GM18502 (cell line): ENCODE measurements around the gene ITGA11.

ENCODE experiments used
- ATAC-seq: cut with Tn5 transposase; IDR thresholded peaks from one replicate; pipeline ENCODE4 v1.9.1; 2021; ENCODE audit warnings: mild to moderate bottlenecking; ENCODE audit not compliant: unreplicated experiment, poor library complexity

Gene ITGA11

DNA sequence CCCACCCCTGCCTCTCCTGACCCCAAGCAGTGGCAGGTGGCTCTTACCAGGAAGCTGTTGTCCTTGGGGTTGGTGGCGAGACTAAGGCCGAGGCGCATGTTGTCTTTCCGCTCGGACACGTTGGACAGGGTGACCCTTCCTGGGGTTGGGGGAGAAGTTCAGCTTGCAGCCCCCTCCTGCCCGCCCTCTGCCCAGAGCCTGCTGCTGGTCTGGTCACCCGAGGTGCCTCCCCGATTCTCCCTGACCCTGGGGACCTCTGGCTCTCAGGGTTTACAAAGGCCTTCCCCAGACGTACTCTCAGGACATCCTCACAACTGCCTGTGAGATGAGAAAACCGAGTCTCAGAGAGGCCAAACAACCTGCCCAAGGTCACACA is 67.3 kb downstream of the ITGA11 start:
- no peak for ATAC-seq

DNA sequence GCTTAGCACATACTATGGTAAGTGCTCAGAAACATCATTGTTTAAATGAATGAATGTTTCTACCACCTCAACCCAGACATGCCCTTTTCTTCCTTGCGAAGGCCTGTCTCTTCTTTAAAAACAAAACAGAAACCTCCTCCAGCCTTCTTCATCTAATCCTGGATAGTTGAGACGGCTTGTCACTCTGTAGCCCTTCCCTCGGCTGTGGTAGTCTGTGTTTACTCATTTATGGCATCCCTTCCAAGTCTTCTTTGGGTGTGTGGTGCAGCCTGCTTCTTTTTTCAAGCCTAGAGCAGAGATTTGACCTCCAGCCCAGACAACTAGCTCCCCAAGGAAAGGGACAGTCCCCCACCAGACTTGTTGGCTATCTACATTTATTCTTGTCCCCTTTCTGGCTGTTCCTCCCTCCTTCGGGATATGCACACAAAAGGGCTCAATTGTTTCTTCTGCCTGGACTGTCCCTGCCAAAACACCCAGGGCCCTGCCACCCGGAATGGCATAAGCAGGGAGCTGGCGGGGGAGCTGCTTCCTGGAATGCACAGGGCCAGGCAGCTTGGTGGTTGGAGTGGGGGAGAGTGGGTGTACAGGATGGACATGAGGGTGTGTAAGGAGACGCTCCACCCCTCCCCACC is 67.8 kb downstream of the ITGA11 start:
- ATAC-seq, result no peak

DNA sequence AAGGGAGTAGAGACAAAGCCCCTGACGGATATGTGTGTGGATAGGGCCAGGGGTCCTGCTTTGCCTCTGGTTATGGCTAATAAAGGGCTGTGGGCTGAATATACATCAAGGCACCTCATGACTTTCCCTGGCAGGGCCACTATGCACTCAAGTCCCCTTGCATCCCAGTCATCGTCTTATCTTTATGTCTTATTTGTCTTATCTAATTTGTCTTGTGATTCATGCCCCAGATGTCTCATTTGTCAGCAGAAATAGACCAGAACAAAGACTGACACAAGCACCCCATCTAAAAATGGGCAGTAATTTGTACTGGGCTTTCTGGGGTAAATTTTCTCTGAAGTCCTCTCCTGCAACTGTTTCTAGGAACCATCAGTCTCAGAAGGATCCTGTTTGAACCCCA is 68.6 kb downstream of the ITGA11 start:
- no peak for ATAC-seq

DNA sequence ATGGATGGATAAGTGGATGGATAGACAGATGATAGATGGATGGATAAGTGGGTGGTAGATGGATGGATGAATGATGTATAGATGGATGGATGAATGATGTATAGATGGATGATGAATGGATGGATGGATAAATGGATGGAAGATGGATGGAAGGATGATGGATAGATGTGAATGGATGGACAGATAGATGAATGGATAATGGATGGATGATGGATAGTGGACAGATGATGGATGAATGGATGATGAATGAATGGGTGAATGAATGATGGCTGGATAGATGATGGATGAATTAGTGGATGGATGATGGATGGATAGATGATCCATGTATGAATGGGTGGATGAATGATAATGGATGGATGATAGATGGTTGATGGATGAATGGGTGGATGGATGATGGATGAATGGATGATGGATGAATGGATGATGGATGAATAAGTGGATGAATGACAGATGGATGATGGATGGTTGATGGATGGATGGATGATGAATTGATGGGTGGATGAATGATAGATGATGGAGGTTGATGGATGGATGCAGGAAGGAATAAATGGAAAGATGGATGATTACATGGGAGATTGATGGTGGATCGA is 69.3 kb downstream of the ITGA11 start:
- no peak for ATAC-seq

DNA sequence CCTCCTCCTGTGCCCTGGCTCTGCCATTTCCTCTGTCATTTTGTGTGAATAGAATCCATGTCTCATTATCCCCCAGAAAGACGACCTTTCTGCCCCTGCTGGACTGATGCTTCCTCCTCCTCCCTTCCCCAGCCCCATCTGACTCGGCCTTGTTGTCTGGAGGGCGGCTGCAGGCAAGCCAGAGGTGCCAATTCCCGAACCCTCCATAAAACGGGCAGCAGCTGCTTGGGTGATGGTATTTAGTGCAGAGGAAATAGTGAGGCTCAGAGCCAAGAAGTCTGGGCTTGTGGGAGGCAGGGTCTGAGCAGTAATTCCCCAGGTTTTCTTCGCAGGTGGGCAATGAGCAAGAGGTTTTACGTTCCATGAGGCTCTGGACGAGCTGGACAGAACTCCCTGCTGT is 71.2 kb downstream of the ITGA11 start:
- no peak for ATAC-seq

DNA sequence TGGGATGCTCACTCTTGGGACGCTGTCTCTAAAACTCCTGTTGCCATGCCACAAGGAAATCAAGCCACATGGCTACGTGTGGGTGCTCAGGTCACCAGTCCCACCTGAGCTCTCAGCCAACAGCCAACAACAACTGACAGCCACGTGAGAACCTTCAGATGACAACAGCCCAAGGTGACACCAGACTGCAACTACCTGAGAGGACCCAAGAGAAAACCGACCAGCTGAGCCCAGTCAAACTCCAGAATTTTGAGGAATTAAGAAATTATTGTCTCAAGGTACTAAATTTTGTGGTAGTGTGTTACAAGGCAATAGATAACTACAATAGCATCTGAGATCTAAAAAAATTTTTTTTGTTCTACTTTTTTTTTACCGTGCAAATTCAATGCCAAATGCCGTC is 75.2 kb downstream of the ITGA11 start:
- no peak for ATAC-seq

DNA sequence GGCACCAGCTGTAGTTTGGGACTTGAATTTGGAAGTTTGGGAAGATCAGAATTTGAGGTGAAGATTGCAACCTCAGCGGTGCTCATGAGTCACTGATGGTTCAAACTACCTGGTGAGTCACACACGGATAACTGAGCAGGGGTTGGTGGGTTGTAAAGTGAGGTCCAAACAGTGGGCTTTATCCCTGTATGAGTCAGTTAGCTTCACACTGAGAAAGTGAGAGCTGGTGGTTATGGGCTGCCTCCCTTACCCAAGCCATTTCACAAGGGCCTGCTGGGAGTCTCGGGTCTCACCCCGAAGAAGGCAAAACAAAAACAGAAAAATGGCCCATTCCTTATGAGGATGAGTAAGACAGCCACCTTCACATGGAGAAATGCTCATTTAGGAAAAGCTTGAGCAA is 77.0 kb downstream of the ITGA11 start:
- ATAC-seq, result no peak

DNA sequence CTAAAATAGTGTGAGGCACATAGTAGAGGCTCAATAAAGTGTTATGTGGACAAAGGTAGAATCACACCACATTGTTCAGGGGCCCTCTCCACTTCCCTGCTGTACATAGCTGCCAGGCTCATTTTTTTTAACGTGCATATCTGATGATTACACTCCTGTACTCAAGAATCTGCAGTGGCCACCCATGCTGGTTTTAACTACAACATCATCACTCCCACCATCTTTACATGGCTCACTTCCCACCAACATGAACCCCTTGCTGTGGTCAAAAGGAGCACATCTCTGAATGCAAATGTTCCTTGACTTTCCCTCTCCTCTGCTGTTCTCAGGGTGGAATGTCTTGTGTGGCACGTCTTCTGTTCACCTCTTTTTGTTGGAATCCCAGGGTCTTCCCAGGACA is 77.7 kb downstream of the ITGA11 start:
- ATAC-seq, result no peak

DNA sequence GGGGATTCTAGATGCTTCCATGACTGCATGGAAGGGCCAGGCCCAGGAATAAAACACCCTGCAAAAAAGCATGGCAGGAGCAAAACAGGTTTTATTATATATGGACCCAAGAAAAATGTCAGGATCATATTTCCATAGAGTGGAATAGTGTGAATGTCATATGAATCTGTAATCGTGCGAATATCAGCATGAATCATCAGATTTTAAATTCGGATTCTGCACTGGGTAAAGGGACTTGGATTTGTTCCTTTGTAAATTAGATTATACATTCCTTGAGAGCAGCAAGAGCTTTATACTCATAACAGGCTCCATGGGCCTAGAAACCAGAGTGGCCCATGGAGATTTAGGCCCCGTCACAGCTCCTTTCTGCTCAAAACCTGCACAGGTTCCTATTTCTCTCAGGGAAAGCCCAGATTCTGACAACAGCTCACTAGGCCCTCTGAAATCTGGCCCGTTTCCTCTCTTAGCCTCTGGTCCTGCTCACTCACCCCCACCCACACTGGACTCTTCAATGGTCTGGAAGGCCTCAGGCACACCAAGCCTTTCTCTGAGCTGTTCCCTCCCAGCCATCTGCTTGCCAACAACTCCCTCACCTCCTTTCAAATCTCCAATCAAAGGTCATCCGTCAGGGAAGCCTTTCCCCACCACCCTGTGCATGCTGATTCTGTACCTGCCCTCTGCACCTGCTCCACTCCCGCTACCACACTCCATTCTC is 78.4 kb downstream of the ITGA11 start:
- ATAC-seq, result no peak

DNA sequence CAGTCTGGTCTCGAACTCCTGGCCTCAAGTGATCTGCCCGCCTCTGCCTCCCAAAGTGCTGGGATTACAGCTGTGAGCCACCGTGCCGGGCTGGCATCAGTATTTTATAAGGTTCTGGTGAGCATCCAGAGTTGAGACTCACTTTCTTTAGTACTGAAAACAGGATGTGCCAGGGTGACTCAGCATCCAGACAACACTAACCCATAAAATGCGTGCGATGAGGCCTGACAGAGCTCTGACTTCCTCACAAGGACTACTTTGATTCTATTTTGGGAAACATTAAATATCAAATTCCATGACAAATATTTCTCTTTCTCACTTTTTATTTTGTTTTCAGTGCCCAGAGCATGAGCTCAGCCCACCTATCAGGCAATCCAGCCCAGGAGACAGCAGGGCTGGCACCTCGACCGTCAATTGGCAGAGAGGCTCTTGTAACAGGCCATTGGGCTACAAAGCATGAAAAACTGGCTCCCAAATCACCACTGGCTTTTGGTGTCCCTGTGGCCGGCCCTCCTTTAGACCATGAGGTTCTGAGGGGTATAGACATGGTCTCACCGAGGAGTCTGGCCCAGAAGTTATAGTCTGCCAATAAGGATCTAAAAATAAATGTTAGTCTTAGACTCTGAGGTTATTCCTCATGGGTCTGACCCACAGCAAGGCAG is 79.4 kb downstream of the ITGA11 start:
- ATAC-seq, result no peak

DNA sequence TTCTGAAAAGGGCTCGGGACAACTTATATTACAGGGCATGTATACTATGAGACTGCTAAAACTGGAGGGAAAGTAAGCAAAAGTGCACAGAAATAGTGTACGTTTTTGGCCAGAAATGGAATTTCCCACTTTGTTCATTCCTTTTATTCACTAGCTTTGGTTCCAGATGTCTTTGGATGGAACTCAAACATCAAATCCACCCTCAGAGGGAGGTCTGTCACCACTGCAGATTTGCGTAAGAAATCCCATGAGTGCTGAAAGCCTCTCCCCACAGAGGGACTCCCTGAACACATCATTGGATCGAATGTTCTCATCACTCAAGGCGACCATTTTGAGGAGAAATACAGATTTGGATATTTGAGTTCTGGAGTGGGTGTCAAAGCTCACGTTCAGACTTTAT is 82.8 kb downstream of the ITGA11 start:
- ATAC-seq, result no peak

DNA sequence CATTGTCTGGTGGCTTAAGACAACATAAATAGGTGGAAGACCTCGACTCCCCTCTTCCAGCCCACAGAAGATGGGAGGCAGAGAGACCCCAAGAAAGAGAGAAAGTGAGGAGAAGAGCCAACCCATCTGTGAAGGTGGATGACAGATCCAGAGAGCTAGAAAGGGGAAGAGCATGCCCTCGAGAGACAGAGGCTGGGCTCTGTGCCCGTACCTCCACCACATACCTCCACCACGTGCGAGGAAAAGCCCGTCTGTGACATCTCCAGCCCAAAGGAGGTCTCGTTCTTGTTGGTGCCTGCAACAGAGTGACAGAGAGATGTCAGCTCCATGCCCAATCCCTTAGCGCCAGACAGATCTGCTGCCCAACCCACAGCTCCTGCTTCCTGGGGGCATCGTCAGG is 83.4 kb downstream of the ITGA11 start:
- ATAC-seq, result no peak

DNA sequence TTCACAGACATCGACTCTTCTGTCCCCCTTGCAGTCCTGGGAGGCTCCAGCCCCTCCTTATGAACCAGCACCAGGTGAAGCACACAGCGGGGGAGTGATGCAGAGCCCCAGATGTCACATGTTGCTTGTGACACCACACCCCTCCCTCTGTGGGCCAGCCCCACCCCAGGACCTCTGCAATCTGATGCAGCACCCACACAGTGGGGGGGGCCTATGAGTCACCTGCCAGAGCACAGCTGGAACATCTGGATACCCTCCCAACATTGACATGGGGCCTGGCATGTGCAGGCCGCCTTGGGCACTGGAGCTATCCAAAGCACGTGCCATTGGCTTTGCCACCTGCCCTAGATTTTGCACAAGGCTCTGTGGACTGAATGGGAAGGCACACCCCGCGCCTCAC is 83.9 kb downstream of the ITGA11 start:
- no peak for ATAC-seq

DNA sequence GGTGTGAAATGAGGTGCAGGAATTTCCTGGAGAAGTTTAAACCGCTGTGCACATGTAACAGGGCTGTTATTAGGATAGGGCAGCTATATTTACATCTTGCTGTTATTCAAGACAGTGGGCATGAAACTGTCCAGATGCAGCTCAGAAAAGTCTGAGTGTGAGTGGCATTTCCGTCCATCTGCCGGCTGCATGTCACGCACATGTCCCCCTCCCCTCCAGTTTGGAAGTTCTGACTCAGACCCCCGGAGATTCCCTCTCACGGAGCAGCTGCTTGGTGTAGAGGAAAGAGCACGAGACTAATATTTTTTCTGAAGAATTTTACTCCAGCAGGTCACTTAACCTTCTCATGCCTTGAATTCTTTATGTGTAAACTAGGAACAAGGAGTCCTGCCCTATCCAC is 84.6 kb downstream of the ITGA11 start:
- ATAC-seq, result no peak

DNA sequence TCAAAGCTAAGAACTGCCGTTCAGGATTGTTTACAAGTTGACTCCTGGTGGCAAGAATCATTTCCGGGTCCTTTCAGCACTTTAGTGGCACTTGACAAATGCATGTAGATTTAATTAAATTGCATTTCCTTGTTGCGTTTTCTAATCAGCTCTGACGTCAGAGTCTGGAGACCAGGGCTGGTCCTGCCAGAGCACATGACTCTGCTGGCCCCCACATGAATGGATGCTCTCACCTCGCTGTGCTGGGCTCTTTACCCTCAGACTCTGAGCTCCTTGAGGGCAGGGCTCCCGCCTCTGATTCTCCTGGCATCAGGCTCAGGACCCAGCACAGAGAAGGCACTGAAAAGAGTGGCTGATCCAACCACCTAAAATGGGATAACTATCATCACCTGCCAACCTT is 85.0 kb downstream of the ITGA11 start:
- no peak for ATAC-seq

DNA sequence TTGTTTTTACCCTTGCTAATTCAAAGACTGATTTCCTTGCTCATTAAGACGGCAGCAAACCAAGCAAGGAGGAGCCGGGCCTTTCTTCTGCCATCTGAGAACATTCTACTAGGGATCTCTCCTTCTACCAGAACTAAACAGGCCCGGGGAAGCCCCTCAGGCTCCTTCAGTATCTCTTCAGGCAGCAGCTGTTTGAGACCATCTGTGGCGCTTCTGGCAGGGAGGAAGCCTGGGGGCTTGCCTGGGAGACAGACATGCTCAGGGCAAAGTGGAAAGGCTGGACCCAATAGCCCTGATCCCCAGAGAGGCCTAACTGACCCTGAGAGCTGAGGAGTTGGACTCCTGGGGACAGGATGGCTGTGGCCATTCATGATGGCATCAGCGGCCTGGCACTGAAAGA is 86.5 kb downstream of the ITGA11 start:
- ATAC-seq, result no peak

DNA sequence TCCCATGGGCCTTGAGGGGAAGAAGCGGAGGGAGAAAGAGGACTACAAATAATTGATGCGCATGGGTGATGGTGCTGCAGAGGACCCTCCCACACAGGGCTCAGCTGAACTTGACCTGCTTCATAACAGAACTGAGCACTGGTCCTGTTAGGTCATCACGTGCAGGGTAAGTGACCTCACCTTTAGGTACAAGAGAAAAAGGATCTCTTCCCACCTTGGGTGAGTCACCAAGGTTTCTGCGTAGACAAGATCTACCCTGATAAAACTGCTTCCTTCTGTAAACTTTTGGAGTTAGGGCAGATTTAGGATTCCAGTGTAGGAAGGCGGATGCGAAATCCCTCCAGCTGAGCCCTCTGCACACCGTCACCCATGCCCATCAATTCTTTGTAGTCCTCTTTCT is 87.4 kb downstream of the ITGA11 start:
- ATAC-seq, result no peak

DNA sequence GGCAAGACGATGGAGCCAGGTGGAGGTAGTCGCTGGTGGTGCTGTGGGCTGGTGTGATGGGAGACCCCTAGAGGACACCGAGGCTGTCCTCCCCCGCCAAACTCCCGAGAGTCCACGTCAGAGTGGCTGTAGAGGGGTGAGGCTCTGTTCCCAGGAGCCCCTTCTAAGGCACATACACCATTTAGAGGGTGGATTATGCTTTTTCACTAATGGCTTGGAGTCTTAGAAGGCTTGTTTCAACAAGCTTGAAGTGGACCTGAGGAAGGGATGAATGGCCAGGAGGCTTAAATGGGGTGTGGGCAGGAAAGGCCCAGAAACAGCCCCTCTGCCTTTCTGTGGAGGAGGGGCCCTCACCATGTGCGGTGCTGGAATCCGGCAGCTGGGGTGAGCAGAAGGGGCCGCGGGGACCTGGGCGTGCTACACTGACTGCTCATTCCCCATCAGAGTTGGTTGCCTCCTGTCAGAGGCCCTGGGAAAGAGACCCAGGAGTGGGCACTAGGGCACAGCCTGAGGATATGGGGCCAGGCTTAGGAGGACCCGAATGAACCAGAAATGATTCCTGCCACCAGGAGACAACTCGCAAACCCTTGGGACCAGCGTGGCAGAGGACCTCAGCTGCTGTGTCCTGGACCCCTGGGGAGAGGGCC is 88.3 kb downstream of the ITGA11 start:
- no peak for ATAC-seq

DNA sequence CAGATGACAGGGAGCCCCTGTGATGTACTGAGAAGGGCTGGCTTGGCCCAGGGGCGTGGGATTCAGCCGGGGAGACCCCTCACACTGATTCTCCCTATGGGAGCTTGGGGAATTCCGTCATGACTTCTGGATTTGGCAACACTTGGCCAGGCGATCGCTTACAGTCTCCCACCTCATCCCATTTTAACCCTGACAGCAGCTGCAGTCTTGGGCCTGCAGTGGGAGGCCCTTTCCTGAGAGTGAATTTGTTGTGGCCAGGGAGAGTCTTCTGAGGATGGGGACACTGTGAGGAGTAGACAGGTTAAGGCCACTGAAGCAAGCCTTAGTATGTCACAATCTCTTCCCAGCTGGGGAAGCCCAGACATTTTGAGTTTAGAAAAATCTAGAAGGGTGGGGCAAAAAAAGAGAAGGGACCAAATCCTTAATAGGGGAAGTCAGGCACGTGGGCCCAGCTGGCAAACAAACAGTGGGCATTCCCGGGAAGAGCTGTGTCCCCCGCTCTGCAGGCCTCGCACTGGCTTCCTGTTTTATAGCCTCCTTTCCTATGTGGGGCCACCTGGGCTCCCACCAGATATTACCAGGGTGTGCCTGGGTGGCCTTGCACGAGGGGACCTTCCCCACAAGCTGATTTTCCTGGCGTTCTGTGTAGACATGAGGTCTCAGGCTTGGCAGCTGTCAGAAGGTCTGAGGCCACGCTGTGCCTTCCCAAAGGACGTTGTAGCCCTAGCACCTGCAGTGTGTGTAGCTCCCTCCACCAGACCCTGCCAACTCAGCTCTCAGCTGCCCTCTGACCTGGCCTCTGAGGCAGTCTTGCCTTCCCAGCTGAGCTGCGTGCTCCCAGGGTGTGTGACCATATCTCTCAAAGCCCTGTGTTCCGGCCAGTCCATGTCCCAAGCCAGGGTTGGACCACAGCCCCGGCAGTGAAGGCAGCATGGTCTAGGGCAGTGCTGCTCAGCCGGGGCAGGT is 89.9 kb downstream of the ITGA11 start:
- no peak for ATAC-seq
